ENCODE results near the gene PROB1.

GRCh38 chr5:139361835-139362429 is 33.0 kb downstream of the PROB1 start:
- TF ChIP-seq CTCF (IDR thresholded peaks at IDR 0.05) (no peak), POLR2A (IDR thresholded peaks at IDR 0.05) (no peak)
